Activated CD8-positive, alpha-beta memory T cell treated with anti-CD3 and anti-CD28 coated beads, Interleukin-2, amount 10 ng/mL, durations not matched to agents 7 days and 5 days (primary cell): ENCODE data around the gene C1orf198. TPM values are rescaled to one million over a fixed set of nuclear protein-coding genes. Genes with fewer than 3 reads are reported as not detected.

Source experiments
- ATAC-seq: fragments of 150-1000 bp; cut with Tn5 transposase; one replicate; pipeline ENCODE4 v1.10.0; 2021; ENCODE audit warnings: moderate library complexity
- CTCF ChIA-PET: fragments of 350-600 bp; sonication (Branson Sonifier 250); formaldehyde crosslinking; loops from one replicate; lab custom pipeline; 2021; ENCODE audit warnings: antibody characterized with exemption; lab: Charles Lee
- DNase-seq: peaks from one replicate; pipeline ENCODE4 v3.0.0-alpha.2; 2020
- H3K27ac Mint-ChIP-seq: one replicate; pipeline ENCODE4 v1.8.0; 2021; ENCODE audit warnings: mild to moderate bottlenecking, mixed read lengths
- H3K27me3 Mint-ChIP-seq: one replicate; pipeline ENCODE4 v1.8.0; 2021; ENCODE audit warnings: mixed read lengths
- H3K36me3 Mint-ChIP-seq: one replicate; pipeline ENCODE4 v1.8.0; 2021; ENCODE audit warnings: mild to moderate bottlenecking, mixed read lengths
- H3K4me1 Mint-ChIP-seq: one replicate; pipeline ENCODE4 v1.8.0; 2021; ENCODE audit warnings: mixed read lengths
- H3K4me3 Mint-ChIP-seq: one replicate; pipeline ENCODE4 v1.8.0; 2021; ENCODE audit warnings: mild to moderate bottlenecking, moderate library complexity, mixed read lengths
- H3K9me3 Mint-ChIP-seq: one replicate; pipeline ENCODE4 v1.8.0; 2022; ENCODE audit warnings: low read depth, mixed read lengths
- total RNA-seq, 2 experiments: library from RNA; stranded (reverse); gene quantifications; one replicate each; pipeline ENCODE4 v1.2.3, GENCODE V29; 2021

Gene C1orf198
- total RNA-seq, 2 experiments from 2014 or later: 1.8 to 3.6 TPM

DNA sequence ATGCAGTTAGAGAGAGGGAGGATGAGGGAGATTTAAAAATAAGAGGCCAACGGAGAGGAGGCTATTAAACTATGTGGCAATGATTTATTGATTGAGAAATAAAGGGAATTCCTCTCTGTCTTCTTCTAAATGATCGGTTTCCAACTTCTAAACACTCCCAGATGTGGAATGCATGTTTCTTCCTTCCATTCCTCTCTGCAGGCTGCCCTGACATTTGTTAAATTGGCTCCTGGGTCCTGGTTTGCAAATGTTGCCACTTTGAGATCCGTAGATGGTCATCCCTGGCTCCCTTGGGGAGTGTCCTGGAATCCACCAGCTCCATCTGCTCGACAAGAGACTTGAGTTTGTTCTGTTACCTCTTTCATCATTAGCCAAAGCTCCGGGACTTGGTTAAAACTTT lies 10.3 kb upstream of the C1orf198 start:
- ATAC-seq: no peak
- CTCF ChIA-PET: no interaction called here
- Mint-ChIP-seq H3K27ac (no peak overlapping the region), H3K27me3 (peaks cover 46% of the 10 kb centered on the region), H3K9me3 (no peaks in the 10 kb centered on the region), H3K4me3 (no peak overlapping the region), H3K36me3 (no peaks in the 10 kb centered on the region), H3K4me1 (no peaks in the 10 kb centered on the region)
- DNase-seq: no peak

DNA sequence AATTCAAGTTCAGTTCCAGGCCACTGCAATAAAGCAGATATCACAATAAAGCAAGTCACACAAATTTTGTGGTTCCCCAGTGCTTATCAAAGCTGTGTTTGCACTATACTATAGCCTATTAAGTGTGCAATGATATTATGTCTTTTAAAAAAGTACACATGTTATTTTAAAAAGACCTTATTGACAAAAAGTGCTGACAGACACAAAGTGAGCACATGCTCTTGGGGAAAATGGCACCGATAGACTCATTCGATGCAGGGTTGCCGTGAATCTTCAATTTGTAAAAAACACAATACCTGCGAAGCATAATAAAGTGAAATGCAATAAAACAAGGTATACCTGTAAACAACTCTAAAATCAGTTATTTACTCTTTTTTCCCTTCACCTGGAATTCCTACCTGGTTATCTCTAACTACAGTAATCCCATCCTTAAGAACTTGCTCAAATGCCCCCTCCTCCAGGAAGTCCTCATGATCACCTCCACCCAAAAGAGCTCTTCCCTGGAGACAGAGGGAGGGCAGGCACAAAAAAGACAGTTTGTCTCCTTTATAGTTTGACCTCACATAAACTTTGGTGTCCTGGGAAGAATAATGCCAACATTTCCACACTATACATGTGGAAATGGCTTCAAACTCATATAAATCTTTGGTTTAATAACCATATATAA lies 9.7 kb upstream of the C1orf198 start:
- DNase-seq: no peak
- CTCF ChIA-PET: no interaction called here
- Mint-ChIP-seq H3K4me3 (no peak overlapping the region), H3K27ac (no peak overlapping the region), H3K9me3 (no peaks in the 10 kb centered on the region), H3K27me3 (peaks cover 46% of the 10 kb centered on the region), H3K4me1 (no peaks in the 10 kb centered on the region), H3K36me3 (no peaks in the 10 kb centered on the region)
- no peak for ATAC-seq

DNA sequence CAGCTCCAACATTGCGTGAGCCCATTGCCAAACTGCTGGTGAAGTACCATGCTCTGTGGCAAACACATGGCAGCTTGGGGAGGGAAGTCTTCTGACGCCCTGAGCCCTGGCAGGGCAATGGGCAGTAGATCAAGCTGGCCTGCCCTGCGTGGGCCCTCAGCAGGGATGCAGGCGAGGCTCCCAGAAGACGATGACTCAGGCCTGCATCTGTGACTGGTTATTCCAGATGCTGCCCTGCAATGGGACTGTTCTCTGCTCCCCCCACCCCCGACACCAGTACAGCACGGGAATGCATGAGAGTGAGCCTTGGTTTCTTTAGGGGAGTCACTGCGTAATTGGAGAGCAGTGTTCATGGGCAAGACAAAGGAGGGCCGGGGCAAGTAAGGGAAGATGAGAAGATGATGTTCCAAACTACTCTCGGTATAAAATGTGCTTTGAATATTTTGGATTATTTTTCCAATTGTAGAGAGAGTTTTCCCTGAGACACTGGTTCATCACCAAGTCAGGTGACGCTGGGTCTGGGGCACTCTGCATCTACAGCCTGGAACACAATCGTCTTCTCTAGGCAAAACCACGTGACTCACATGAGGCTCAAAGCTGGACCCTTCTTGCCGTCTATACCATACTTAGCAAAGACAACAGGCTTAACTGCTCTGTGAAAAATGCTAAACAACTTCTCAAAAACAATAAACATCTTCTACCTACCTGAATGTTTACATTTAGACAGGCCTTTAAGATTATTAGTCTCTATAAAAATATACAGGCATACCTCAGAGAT lies 9.0 kb upstream of the C1orf198 start:
- DNase-seq (no peak), ATAC-seq (no peak)
- CTCF ChIA-PET: no interaction called here
- peaks cover 43% of the 10 kb centered on the region for H3K27me3 Mint-ChIP-seq
- no peaks in the 10 kb centered on the region for H3K9me3 Mint-ChIP-seq
- H3K4me3 Mint-ChIP-seq: no peak overlapping the region
- no peaks in the 10 kb centered on the region for H3K36me3 Mint-ChIP-seq
- H3K27ac Mint-ChIP-seq: no peak overlapping the region
- no peaks in the 10 kb centered on the region for H3K4me1 Mint-ChIP-seq

DNA sequence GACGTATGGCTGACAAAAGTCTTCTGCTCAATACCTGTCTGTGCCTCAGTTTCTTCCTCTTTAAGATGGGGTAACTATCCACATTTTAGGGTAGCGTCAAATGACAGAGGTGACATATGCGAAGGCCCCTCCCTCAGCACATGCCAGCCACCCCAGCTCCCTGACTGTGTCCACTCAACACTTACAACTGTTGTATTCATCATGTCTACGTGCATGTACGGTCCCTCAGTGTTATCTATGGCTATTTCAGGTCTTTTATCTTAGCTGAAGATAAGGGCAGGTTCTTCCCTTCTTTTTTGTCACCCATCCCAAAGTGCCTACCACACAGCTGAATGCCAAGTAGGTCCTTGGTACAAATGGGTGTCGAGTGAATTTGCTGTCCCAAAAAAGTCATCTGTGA lies 8.3 kb upstream of the C1orf198 start:
- no peak for ATAC-seq
- Mint-ChIP-seq H3K4me3 (no peak overlapping the region), H3K27me3 (peaks cover 47% of the 10 kb centered on the region), H3K27ac (no peak overlapping the region), H3K4me1 (no peaks in the 10 kb centered on the region), H3K36me3 (no peaks in the 10 kb centered on the region), H3K9me3 (no peaks in the 10 kb centered on the region)
- no peak for DNase-seq
- CTCF ChIA-PET: no interaction called here

DNA sequence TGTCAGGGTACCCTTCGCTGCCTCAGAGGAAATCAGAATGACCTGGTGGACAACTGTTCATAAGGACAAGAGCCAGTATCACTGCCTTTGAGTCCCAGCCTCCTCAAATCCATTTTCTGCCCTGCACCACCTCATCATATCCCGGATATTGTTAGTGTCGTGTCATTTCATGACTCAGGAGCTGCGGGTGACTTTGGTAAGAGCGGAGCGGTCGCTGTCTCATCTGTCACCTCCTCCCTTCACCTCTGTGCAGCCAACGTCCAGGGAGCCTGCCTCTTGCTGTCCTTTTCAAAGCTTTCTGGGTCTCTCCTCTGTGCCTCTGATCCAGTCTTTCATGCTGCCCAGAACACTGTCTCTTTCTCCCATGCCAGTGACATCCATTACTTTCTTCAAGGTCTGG lies 7.0 kb upstream of the C1orf198 start:
- no peaks in the 10 kb centered on the region for H3K9me3 Mint-ChIP-seq
- ATAC-seq (no peak), DNase-seq (no peak)
- no peaks in the 10 kb centered on the region for H3K36me3 Mint-ChIP-seq
- H3K4me3 Mint-ChIP-seq: no peak overlapping the region
- H3K27me3 Mint-ChIP-seq: peaks cover 45% of the 10 kb centered on the region
- CTCF ChIA-PET: no interaction called here
- no peak overlapping the region for H3K27ac Mint-ChIP-seq
- no peaks in the 10 kb centered on the region for H3K4me1 Mint-ChIP-seq

DNA sequence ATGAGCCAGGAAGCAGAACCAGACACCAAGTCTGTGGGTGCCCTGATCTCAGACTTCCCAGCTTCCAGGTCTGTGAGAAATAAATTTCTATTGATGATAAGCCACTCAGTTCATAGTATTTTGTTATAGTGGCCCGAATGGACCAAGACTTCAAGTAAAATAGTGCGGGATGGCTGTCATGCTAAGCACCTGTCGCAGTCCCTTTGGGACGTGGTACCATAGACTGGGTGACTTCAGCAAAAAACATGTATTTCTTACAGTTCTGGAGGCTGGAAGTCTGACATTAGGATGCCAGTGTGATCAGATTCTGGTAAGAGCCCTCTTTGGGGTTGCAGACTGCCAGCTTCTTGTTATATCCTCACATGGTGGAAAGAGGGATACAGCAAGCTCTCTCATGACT lies 2.6 kb upstream of the C1orf198 start:
- DNase-seq (no peak), ATAC-seq (no peak)
- Mint-ChIP-seq H3K4me3 (no peak overlapping the region), H3K27ac (no peak overlapping the region), H3K27me3 (peaks cover 49% of the 10 kb centered on the region), H3K9me3 (no peaks in the 10 kb centered on the region), H3K4me1 (peaks cover 7% of the 10 kb centered on the region), H3K36me3 (no peaks in the 10 kb centered on the region)
- CTCF ChIA-PET: no interaction called here

DNA sequence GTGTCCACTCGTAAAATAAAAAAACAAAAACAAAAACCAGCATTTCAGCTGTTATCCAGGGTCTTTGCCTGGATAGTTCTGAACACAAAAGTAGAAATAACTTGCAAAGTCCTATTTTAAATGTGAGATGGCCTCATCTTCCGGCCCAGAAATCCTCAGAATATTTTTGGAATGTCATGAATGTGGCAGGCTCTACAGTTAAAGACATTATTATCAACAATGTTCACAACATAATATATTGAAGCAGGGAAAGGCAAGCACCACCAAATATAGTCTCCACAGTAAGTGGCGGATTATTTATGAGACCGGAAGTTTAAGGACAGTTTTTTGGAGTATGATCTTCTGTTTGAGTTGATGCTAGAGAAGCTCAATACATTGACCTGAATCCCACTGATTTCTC lies 1.2 kb upstream of the C1orf198 start:
- CTCF ChIA-PET: no interaction called here
- Mint-ChIP-seq H3K4me3 (peak overlapping the region; percentile 60), H3K36me3 (no peaks in the 10 kb centered on the region), H3K4me1 (peaks cover 7% of the 10 kb centered on the region), H3K9me3 (no peaks in the 10 kb centered on the region), H3K27me3 (peaks cover 49% of the 10 kb centered on the region), H3K27ac (no peak overlapping the region)
- no peak for DNase-seq
- ATAC-seq: no peak

DNA sequence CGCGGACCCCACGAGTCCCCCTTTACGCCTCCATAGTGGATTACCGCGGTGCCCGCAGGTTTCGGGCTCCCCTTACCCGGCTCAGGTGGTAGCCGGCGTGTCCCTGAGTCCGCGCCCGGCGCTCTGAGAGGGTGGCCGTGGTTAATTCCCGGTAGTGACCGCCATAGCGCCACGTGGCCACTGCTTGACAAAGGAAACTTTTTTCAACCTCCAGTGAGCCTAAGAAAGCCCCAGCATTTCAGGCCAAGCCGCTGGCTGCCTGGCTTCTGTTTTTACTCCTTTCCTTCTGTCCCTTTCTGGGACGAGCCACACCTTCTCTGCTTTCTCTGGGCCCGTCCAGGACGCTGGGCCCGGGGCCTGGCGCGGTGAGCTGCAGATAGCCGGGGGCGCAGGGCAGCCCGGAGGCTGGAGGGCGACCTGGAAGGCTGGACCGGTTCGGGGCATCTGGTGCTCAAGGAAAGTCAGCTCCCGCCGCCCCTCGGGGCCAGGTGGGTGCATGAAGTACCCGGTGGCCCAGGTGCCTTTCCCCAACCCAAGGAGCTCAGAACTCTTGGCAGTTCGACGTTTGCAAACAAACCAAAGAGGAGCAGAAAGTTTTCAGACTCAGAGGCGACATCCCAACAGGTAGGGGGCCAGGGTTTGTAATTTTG lies 540 bp upstream of the C1orf198 start:
- DNase-seq (peak; percentile 52), ATAC-seq (peak; percentile 63)
- peaks cover 46% of the 10 kb centered on the region for H3K27me3 Mint-ChIP-seq
- no peaks in the 10 kb centered on the region for H3K36me3 Mint-ChIP-seq
- no peak overlapping the region for H3K27ac Mint-ChIP-seq
- CTCF ChIA-PET: no interaction called here
- peak overlapping the region; percentile 60 for H3K4me3 Mint-ChIP-seq
- no peaks in the 10 kb centered on the region for H3K9me3 Mint-ChIP-seq
- peaks cover 7% of the 10 kb centered on the region for H3K4me1 Mint-ChIP-seq

DNA sequence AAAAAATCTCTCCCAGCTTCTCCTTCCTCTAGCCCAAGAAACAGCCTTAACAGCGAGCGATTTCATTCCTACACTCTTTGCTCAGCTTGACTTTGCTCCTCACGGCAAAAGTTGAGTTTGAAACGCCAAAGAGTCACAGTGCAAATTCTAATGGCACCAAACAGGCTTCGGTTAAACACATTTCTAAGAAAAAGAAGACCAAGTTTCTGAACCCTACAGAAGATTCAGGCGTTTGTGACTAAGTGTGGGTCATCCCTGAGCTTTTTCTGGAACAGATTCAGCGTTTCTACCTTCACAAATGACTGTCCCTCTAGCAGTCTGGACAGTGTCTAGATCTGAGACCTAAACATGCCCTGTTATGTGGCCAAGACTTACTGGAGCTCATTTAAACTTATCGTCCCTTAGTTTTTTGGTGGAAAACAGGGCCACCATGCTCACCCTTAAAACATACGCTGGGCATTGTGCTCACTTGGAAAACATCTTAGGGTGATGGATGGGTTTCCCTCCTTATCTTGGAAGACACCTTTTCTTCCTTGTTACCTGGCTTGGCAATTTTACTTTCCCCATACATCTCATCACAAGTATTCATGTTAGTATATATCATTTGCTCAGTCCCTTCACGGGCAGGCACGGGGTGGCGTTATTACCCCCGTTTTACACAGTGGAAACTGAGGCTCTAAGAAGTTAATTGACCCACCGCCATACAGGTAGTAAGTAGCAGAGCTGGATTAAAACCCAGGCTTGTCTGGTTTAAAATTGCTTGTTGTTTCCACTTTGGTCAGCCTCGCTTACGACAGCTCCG lies 1.0 kb downstream of the C1orf198 start:
- Mint-ChIP-seq H3K4me1 (peaks cover 15% of the 10 kb centered on the region), H3K9me3 (no peaks in the 10 kb centered on the region)
- CTCF ChIA-PET: no interaction called here

DNA sequence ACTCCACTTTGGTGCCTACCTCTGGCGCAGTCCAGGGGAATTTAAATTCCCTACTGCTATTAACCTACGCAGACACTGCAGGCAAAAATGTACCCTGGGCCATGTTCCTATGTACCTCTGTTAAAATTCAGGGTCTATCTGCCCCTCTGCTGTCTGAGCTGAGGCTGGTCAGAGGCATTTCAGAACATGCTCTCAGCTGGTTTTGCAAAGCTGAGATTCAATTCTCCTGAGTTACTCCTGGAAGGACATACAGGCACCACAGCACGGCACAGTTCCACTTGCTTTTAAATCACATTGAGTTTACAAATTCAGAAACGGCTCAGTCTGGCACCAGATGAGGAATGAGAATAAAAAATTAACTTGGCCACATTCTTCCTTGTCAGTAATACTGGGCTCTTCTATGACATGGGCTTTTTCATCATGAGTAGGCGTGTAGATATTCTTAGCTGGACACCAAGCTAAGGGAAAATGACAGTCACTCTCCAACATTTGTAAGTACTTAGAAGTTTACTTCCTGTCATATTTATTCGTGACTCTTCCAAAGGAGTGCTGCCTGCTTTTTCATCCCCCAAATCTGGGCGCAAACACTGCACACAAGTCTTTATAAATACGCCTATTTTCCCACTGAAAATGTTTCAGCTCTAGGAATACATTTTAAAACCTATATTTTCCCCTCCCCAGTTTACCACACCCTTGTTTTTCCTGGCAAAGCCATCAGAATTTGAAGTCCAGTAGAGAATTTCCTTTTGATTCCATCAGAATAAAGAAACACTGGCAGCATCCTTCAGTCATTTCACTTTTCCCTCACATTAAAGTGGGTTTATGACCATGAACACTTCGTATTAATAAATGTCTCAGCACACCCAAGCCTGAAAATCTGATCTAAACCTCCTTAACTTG lies 1.9 kb downstream of the C1orf198 start:
- H3K36me3 Mint-ChIP-seq: no peaks in the 10 kb centered on the region
- CTCF ChIA-PET: no interaction called here
- H3K27me3 Mint-ChIP-seq: peaks cover 39% of the 10 kb centered on the region
- no peak for ATAC-seq
- H3K4me3 Mint-ChIP-seq: no peak overlapping the region
- H3K4me1 Mint-ChIP-seq: peaks cover 15% of the 10 kb centered on the region
- DNase-seq: no peak
- H3K27ac Mint-ChIP-seq: no peak overlapping the region
- H3K9me3 Mint-ChIP-seq: no peaks in the 10 kb centered on the region

More for the DNA sequence above, 1.0 kb downstream of the C1orf198 start:
- DNase-seq: no peak
- H3K27ac Mint-ChIP-seq: no peak overlapping the region
- peak overlapping the region; percentile 75 for H3K4me3 Mint-ChIP-seq
- peaks cover 46% of the 10 kb centered on the region for H3K27me3 Mint-ChIP-seq
- H3K36me3 Mint-ChIP-seq: no peaks in the 10 kb centered on the region
- no peak for ATAC-seq

DNA sequence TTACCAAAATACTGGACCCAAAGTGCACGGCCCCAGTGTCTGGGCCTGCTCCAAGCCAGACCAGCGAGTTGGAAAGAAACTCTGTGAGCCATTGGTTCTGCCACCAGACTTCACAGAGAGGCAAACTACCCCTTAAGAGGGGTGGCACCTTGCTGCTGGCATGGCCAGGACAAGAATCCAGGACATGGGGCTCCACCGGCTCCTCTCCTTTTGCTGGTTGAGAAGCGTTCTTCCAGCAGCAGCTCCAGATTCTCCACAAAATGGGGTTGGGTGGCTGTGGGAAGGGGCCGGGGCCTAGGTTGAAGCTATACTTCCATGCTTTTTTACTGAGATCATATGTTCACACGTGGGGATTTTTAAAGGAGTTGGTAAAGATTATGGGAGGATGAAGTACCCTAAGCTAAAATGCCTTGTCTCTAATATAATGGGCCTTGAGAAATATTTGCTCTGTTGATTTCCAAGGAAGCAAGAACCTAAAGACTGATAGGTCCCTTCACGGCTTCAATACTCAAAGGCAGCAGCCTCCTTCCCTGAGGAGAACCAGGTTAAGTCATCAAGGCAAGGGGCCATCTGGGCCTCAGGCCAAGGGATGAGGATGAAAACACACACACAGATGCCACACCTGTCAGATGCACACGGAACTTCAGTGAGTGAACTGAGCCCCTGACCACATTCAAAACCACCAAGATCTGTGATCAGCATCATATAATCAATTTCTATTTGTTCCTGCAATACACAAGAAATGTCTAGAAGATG lies 3.1 kb downstream of the C1orf198 start:
- H3K9me3 Mint-ChIP-seq: no peaks in the 10 kb centered on the region
- no peaks in the 10 kb centered on the region for H3K36me3 Mint-ChIP-seq
- DNase-seq (no peak), ATAC-seq (no peak)
- no peak overlapping the region for H3K27ac Mint-ChIP-seq
- peaks cover 15% of the 10 kb centered on the region for H3K4me1 Mint-ChIP-seq
- CTCF ChIA-PET: no interaction called here
- H3K4me3 Mint-ChIP-seq: no peak overlapping the region
- peaks cover 32% of the 10 kb centered on the region for H3K27me3 Mint-ChIP-seq

DNA sequence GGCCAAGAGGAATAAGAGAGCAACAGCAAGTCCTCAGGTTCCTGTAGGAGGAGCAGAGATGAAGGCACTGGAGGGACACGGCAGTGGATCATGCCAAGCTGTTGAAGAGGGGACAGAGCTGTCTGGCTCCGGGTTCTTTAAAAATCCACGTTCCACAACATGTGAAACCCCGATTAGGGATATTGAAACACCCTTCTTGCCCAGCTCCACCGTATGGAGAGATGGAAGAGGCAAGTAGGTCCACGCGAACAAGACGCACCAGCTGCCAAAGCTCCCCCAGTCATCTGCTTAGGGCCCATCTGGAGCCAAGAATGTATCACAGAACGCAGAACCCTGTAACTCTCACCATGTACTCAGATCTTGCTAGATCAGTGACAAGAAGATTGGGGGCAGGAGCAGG lies 3.9 kb downstream of the C1orf198 start:
- H3K9me3 Mint-ChIP-seq: no peaks in the 10 kb centered on the region
- peaks cover 25% of the 10 kb centered on the region for H3K27me3 Mint-ChIP-seq
- peaks cover 15% of the 10 kb centered on the region for H3K4me1 Mint-ChIP-seq
- CTCF ChIA-PET: no interaction called here
- ATAC-seq (no peak), DNase-seq (no peak)
- H3K4me3 Mint-ChIP-seq: no peak overlapping the region
- no peaks in the 10 kb centered on the region for H3K36me3 Mint-ChIP-seq
- H3K27ac Mint-ChIP-seq: no peak overlapping the region
